Fibroblast of upper back skin (primary cell): ENCODE measurements around the gene IL37.
"Not testable (repeated sequence)": the region's sequence is repeated elsewhere in the genome, so short reads cannot be mapped to it uniquely, and the experiment has no call there.

ENCODE experiments used
- DNase-seq: peaks from one replicate; pipeline ENCODE4 v3.0.0-alpha.2; 2013

Gene IL37

GRCh38 chr2:112891385-112891831 is 19.6 kb upstream of the IL37 start:
- no peak for DNase-seq

- no peak for DNase-seq
Observed at GRCh38 chr2:112893752-112894151, 17.2 kb upstream of the IL37 start.

GRCh38 chr2:112896909-112897623 is 13.9 kb upstream of the IL37 start:
- no peak for DNase-seq

GRCh38 chr2:112897624-112897978 is 13.4 kb upstream of the IL37 start:
- DNase-seq, result no peak

GRCh38 chr2:112901431-112902065 is 9.4 kb upstream of the IL37 start:
- not testable (repeated sequence) for DNase-seq

- DNase-seq, result no peak
Observed at GRCh38 chr2:112902816-112903215, 8.1 kb upstream of the IL37 start.

GRCh38 chr2:112904883-112905282 is 6.1 kb upstream of the IL37 start:
- DNase-seq, result no peak

GRCh38 chr2:112906276-112906675 is 4.7 kb upstream of the IL37 start:
- DNase-seq, result no peak

GRCh38 chr2:112907001-112907949 is 3.7 kb upstream of the IL37 start:
- DNase-seq, result no peak

GRCh38 chr2:112908559-112908958 is 2.4 kb upstream of the IL37 start:
- not testable (repeated sequence) for DNase-seq

- DNase-seq, result no peak
Observed at GRCh38 chr2:112910219-112910618, 746 bp upstream of the IL37 start.

- DNase-seq, result no peak
Observed at GRCh38 chr2:112912403-112912802, 1.4 kb downstream of the IL37 start.

- DNase-seq, result no peak
Observed at GRCh38 chr2:112915300-112916144, 4.6 kb downstream of the IL37 start.

- no peak for DNase-seq
Observed at GRCh38 chr2:112916145-112916571, 5.2 kb downstream of the IL37 start.

- DNase-seq, result no peak
Observed at GRCh38 chr2:112916625-112917247, 5.8 kb downstream of the IL37 start.

GRCh38 chr2:112917856-112918255 is 6.9 kb downstream of the IL37 start:
- DNase-seq, result no peak

- no peak for DNase-seq
Observed at GRCh38 chr2:112918256-112918655, 7.3 kb downstream of the IL37 start.

GRCh38 chr2:112919086-112919485 is 8.1 kb downstream of the IL37 start:
- DNase-seq, result no peak

GRCh38 chr2:112920923-112921532 is 10.1 kb downstream of the IL37 start:
- DNase-seq, result no peak

GRCh38 chr2:112921982-112922381 is 11.0 kb downstream of the IL37 start:
- no peak for DNase-seq

- no peak for DNase-seq
Observed at GRCh38 chr2:112923237-112923966, 12.4 kb downstream of the IL37 start.
